H9 (cell line): Measurements from ENCODE around the gene CEP120. TPM values are rescaled to one million over a fixed set of nuclear protein-coding genes. Genes with fewer than 3 reads are reported as not detected.

Experiments
- DNase-seq: peaks from one replicate; pipeline ENCODE4 v3.0.0-alpha.2; 2017
- H2AFZ ChIP-seq: one replicate; pipeline ENCODE4 v1.6.1; 2013; ENCODE audit warnings: mild to moderate bottlenecking, low read length, control low read depth, moderate library complexity
- H2AK5ac ChIP-seq: 2 replicates; pipeline ENCODE4 v1.6.1; 2013; ENCODE audit warnings: low read length, control low read depth, mixed read lengths; ENCODE audit not compliant: insufficient read length
- H2BK120ac ChIP-seq: one replicate; pipeline ENCODE4 v1.6.1; 2013; ENCODE audit warnings: low read depth, mild to moderate bottlenecking, low read length, control low read depth, inconsistent platforms; ENCODE audit not compliant: poor library complexity, severe bottlenecking
- H2BK12ac ChIP-seq: 2 replicates; pipeline ENCODE4 v1.6.1; 2013; ENCODE audit warnings: low read length, control low read depth, mixed read lengths, low read depth; ENCODE audit not compliant: insufficient read length
- H2BK15ac ChIP-seq: 2 replicates; pipeline ENCODE4 v1.6.1; 2013; ENCODE audit warnings: low read depth, low read length, control low read depth
- H2BK20ac ChIP-seq: one replicate; pipeline ENCODE4 v1.6.1; 2013; ENCODE audit warnings: low read depth, mild to moderate bottlenecking, low read length, control low read depth, inconsistent platforms; ENCODE audit not compliant: poor library complexity, severe bottlenecking
- H2BK5ac ChIP-seq: 2 replicates; pipeline ENCODE4 v1.6.1; 2013; ENCODE audit warnings: low read length, control low read depth, mixed read lengths; ENCODE audit not compliant: insufficient read length
- H3K14ac ChIP-seq: 2 replicates; pipeline ENCODE4 v1.6.1; 2013; ENCODE audit warnings: low read length, control low read depth; ENCODE audit not compliant: insufficient read depth
- H3K18ac ChIP-seq: 2 replicates; pipeline ENCODE4 v1.6.1; 2013; ENCODE audit warnings: low read depth, mild to moderate bottlenecking, mixed read lengths, low read length, control low read depth; ENCODE audit not compliant: insufficient read length
- H3K23ac ChIP-seq: 2 replicates; pipeline ENCODE4 v1.6.1; 2013; ENCODE audit warnings: low read length, control low read depth, mixed read lengths, low read depth; ENCODE audit not compliant: insufficient read length
- H3K23me2 ChIP-seq: 2 replicates; pipeline ENCODE4 v1.6.1; 2013; ENCODE audit warnings: low read depth, mild to moderate bottlenecking, mixed read lengths, low read length, control low read depth; ENCODE audit not compliant: insufficient read length, poor library complexity, severe bottlenecking
- H3K27ac ChIP-seq: 2 replicates; pipeline ENCODE4 v1.5.1; 2013; ENCODE audit warnings: low read length, control low read depth, mixed read lengths, low read depth; ENCODE audit not compliant: insufficient read length
- H3K27me3 ChIP-seq: 2 replicates; pipeline ENCODE4 v1.6.1; 2013; ENCODE audit warnings: low read length, control low read depth, inconsistent platforms; ENCODE audit not compliant: insufficient read depth
- H3K4ac ChIP-seq: 2 replicates; pipeline ENCODE4 v1.6.1; 2013; ENCODE audit warnings: low read depth, mild to moderate bottlenecking, control low read depth, inconsistent platforms, low read length, moderate library complexity
- H3K4me1 ChIP-seq: 2 replicates; pipeline ENCODE4 v1.6.1; 2013; ENCODE audit warnings: low read length, control low read depth, inconsistent platforms; ENCODE audit not compliant: insufficient read depth
- H3K4me2 ChIP-seq: 2 replicates; pipeline ENCODE4 v1.6.1; 2013; ENCODE audit warnings: low read length, control low read depth, mixed read lengths; ENCODE audit not compliant: insufficient read length, insufficient read depth
- H3K56ac ChIP-seq: 2 replicates; pipeline ENCODE4 v1.6.1; 2013; ENCODE audit warnings: low read depth, mild to moderate bottlenecking, mixed read lengths, low read length, control low read depth; ENCODE audit not compliant: insufficient read length
- H3K79me1 ChIP-seq: 2 replicates; pipeline ENCODE4 v1.6.1; 2013; ENCODE audit warnings: low read depth, mild to moderate bottlenecking, moderate library complexity, low read length, control low read depth, inconsistent platforms; ENCODE audit not compliant: insufficient read depth, poor library complexity, severe bottlenecking
- H3K79me2 ChIP-seq: 2 replicates; pipeline ENCODE4 v1.6.1; 2013; ENCODE audit warnings: low read length, control low read depth, inconsistent platforms; ENCODE audit not compliant: insufficient read depth
- H3K9ac ChIP-seq: 2 replicates; pipeline ENCODE4 v1.6.1; 2013; ENCODE audit warnings: low read length, control low read depth, mixed read lengths; ENCODE audit not compliant: insufficient read length; ENCODE audit errors: extremely low read depth
- H3K9me3 ChIP-seq: one replicate; pipeline ENCODE4 v1.6.1; 2013; ENCODE audit warnings: low read depth, low read length, inconsistent platforms; ENCODE audit not compliant: control insufficient read depth
- H3T11ph ChIP-seq: one replicate; pipeline ENCODE4 v1.6.1; 2013; ENCODE audit warnings: mild to moderate bottlenecking, low read length, control low read depth, inconsistent platforms
- H4K20me1 ChIP-seq: one replicate; pipeline ENCODE4 v1.6.1; 2013; ENCODE audit not compliant: control insufficient read depth, insufficient read length, insufficient read depth
- H4K5ac ChIP-seq: 2 replicates; pipeline ENCODE4 v1.6.1; 2013; ENCODE audit warnings: low read depth, mild to moderate bottlenecking, mixed read lengths, low read length, control low read depth; ENCODE audit not compliant: insufficient read length
- H4K8ac ChIP-seq: replicated peaks from 2 replicates; pipeline ENCODE4 v1.6.1; 2013; ENCODE audit warnings: low read length, control low read depth, mixed read lengths, low read depth; ENCODE audit not compliant: insufficient read length
- H4K91ac ChIP-seq: 2 replicates; pipeline ENCODE4 v1.6.1; 2013; ENCODE audit warnings: low read depth, mild to moderate bottlenecking, moderate library complexity, mixed read lengths, low read length, control low read depth; ENCODE audit not compliant: insufficient read length
- H3K27ac Mint-ChIP-seq, 3 experiments: 2 replicates in 2 of 3; 3 replicates in 1 of 3; pipeline ENCODE4 v1.8.0; 2020 to 2021; ENCODE audit warnings: mixed read lengths in 3 of 3, mild to moderate bottlenecking in 1 of 3, moderate library complexity in 1 of 3
- H3K27me3 Mint-ChIP-seq: 2 replicates; pipeline ENCODE4 v1.8.0; 2021; ENCODE audit warnings: low read depth, mild to moderate bottlenecking, moderate library complexity, mixed read lengths
- H3K36me3 Mint-ChIP-seq, 3 experiments: 2 replicates in 2 of 3; 3 replicates in 1 of 3; pipeline ENCODE4 v1.8.0; 2020 to 2021; ENCODE audit warnings: low read depth in 3 of 3, mixed read lengths in 3 of 3; ENCODE audit not compliant: insufficient read depth in 1 of 3
- H3K4me1 Mint-ChIP-seq, 2 experiments: 2 replicates each; pipeline ENCODE4 v1.8.0; 2020; ENCODE audit warnings: mixed read lengths in 2 of 2
- H3K4me3 Mint-ChIP-seq, 2 experiments: 2 replicates in 1 of 2; 3 replicates in 1 of 2; pipeline ENCODE4 v1.8.0; 2020 to 2021; ENCODE audit warnings: mild to moderate bottlenecking in 2 of 2, mixed read lengths in 2 of 2, moderate library complexity in 1 of 2
- H3K9me3 Mint-ChIP-seq, 2 experiments: 2 replicates in 1 of 2; 3 replicates in 1 of 2; pipeline ENCODE4 v1.8.0; 2020; ENCODE audit warnings: mild to moderate bottlenecking in 2 of 2, mixed read lengths in 2 of 2, moderate library complexity in 1 of 2
- WGBS: extraction: QIAGEN DNeasy Blood & Tissue Kit; methylation state at CpG from one replicate; pipeline ENCODE4 v1.1.7; 2013; ENCODE audit warnings: missing lambda C conversion rate, low lambda C conversion rate, mixed read lengths; ENCODE audit not compliant: insufficient read length; ENCODE audit errors: extremely low coverage; 5-methylcytosine and 5-hydroxymethylcytosine counted together
- total RNA-seq: library from RNA; stranded (reverse); gene quantifications from 2 replicates; pipeline ENCODE4 v1.2.1, GENCODE V29; 2021
- TF ChIP-seq, protein P1 (sequence below): fragments of 200-600 bp; sonication (generic); conservative IDR thresholded peaks from 3 replicates; pipeline ENCODE4 v1.8.0; 2021; ENCODE audit warnings: antibody characterized with exemption, mild to moderate bottlenecking

Gene CEP120
- total RNA-seq, 1 experiment from 2014 or later = 22.5 TPM

DNA sequence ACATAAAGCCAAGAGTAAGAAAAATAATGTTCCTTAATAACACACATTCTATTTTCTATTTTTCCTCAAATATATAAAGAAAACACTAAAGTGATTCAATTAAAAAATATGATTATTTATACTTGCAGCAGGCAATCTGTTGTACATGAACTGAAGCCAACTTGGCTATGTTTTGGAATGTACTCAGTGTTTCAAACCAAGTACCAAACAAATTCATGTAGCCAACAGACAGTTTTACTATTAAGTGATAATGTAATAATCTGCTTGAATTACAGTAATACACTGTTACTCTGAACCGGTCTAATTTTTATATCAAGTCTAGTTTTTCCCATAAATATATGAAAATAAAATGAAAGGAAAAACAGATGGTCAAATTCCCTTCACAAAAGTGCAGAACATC is 58.0 kb downstream of the CEP120 start:
- Histone ChIP-seq H3K23me2 (no peaks in the 10 kb centered on the region), H2AK5ac (no peak overlapping the region), H3K9ac (no peak overlapping the region), H2BK5ac (no peak overlapping the region), H3K56ac (no peak overlapping the region), H3T11ph (no peak overlapping the region), H4K5ac (no peak overlapping the region), H2BK120ac (no peak overlapping the region), H2BK20ac (no peak overlapping the region), H3K4me2 (no peak overlapping the region), H4K20me1 (no peaks in the 10 kb centered on the region), H4K8ac (no peak overlapping the region), H2AFZ (no peak overlapping the region), H3K9me3 (no peaks in the 10 kb centered on the region), H3K4ac (no peak overlapping the region), H3K79me1 (no peaks in the 10 kb centered on the region), H2BK15ac (no peak overlapping the region), H4K91ac (no peak overlapping the region), H3K18ac (no peak overlapping the region), H3K4me1 (no peaks in the 10 kb centered on the region), H3K27ac (no peak overlapping the region), H3K14ac (no peak overlapping the region), H3K23ac (no peak overlapping the region), H3K79me2 (no peaks in the 10 kb centered on the region), H3K27me3 (no peaks in the 10 kb centered on the region), H2BK12ac (no peak overlapping the region)
- Mint-ChIP-seq H3K27ac (no peak overlapping the region), H3K27me3 (no peaks in the 10 kb centered on the region), H3K4me1 (peaks cover 0 to 2% of the 10 kb centered on the region in 2 experiments; a peak in 1 of 4 replicates), H3K4me3 (no peak overlapping the region), H3K36me3 (peaks cover 0 to 6% (median 2%) of the 10 kb centered on the region in 3 experiments; a peak in 4 of 7 replicates), H3K9me3 (no peaks in the 10 kb centered on the region)
- whole genome bisulfite sequencing = no CpG with 5 or more reads among the region's 1 CpG
- DNase-seq = no peak
- TF ChIP-seq, protein P1, sequence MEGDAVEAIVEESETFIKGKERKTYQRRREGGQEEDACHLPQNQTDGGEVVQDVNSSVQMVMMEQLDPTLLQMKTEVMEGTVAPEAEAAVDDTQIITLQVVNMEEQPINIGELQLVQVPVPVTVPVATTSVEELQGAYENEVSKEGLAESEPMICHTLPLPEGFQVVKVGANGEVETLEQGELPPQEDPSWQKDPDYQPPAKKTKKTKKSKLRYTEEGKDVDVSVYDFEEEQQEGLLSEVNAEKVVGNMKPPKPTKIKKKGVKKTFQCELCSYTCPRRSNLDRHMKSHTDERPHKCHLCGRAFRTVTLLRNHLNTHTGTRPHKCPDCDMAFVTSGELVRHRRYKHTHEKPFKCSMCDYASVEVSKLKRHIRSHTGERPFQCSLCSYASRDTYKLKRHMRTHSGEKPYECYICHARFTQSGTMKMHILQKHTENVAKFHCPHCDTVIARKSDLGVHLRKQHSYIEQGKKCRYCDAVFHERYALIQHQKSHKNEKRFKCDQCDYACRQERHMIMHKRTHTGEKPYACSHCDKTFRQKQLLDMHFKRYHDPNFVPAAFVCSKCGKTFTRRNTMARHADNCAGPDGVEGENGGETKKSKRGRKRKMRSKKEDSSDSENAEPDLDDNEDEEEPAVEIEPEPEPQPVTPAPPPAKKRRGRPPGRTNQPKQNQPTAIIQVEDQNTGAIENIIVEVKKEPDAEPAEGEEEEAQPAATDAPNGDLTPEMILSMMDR = no peak
